GM12865 (cell line): ENCODE data around the gene CLDN4.
"Not testable (repeated sequence)": the region's sequence is repeated elsewhere in the genome, so short reads cannot be mapped to it uniquely, and the experiment has no call there.

Experiments used
- DNase-seq: peaks from one replicate; pipeline ENCODE4 v3.0.0; 2010; ENCODE audit warnings: low read depth
- H3K4me3 ChIP-seq: 2 replicates; pipeline ENCODE4 v1.5.1; 2011; ENCODE audit warnings: mild to moderate bottlenecking, low read depth, low read length, control low read depth
- CTCF ChIP-seq: IDR thresholded peaks from 2 replicates; pipeline ENCODE4 v1.5.1; 2011; ENCODE audit warnings: low read length, control low read depth, low read depth, inconsistent platforms; ENCODE audit not compliant: insufficient read depth; ENCODE audit errors: missing control alignments

Gene CLDN4

GRCh38 chr7:73831834-73832651 is 1.2 kb downstream of the CLDN4 start:
- no peak overlapping the region for H3K4me3 ChIP-seq
- TF ChIP-seq CTCF = no peak
- no peak for DNase-seq

GRCh38 chr7:73832806-73833205 is 2.0 kb downstream of the CLDN4 start:
- TF ChIP-seq CTCF = no peak
- H3K4me3 ChIP-seq = no peak overlapping the region
- no peak for DNase-seq

- DNase-seq = no peak
- no peak for TF ChIP-seq CTCF
- no peak overlapping the region for H3K4me3 ChIP-seq
Observed at GRCh38 chr7:73833251-73833919, 2.6 kb downstream of the CLDN4 start.

- no peak for DNase-seq
- no peak overlapping the region for H3K4me3 ChIP-seq
- TF ChIP-seq CTCF = no peak
Observed at GRCh38 chr7:73834626-73835191, 3.9 kb downstream of the CLDN4 start.

- not testable (repeated sequence) for DNase-seq, H3K4me3 ChIP-seq
Observed at GRCh38 chr7:73837167-73837566, 6.4 kb downstream of the CLDN4 start.

- TF ChIP-seq CTCF = no peak
- no peak for DNase-seq
- H3K4me3 ChIP-seq = no peak overlapping the region
Observed at GRCh38 chr7:73838642-73839041, 7.8 kb downstream of the CLDN4 start.

GRCh38 chr7:73839290-73839689 is 8.5 kb downstream of the CLDN4 start:
- TF ChIP-seq CTCF = no peak

More at GRCh38 chr7:73839290-73839689, 8.5 kb downstream of the CLDN4 start:
- no peak for DNase-seq
- no peak overlapping the region for H3K4me3 ChIP-seq
